GM18951 (cell line): Measurements from ENCODE around the gene CDK16.
"Not testable (repeated sequence)": the region's sequence is repeated elsewhere in the genome, so short reads cannot be mapped to it uniquely, and the experiment has no call there.

Experiments used
- POLR2A ChIP-seq: IDR thresholded peaks from 4 replicates; pipeline ENCODE4 v1.6.1; 2011; ENCODE audit warnings: mild to moderate bottlenecking; ENCODE audit not compliant: insufficient read length, insufficient read depth; ENCODE audit errors: extremely low read depth
- in situ Hi-C: fragments of 300-500 bp; cut with MboI; formaldehyde crosslinking; loops from one replicate; pipeline ENCODE4 v1.12.0; 2022; ENCODE audit warnings: low sequenced_read_pairs, mixed read lengths, inconsistent platforms; ENCODE audit not compliant: unreplicated experiment

CDK16 gene

DNA sequence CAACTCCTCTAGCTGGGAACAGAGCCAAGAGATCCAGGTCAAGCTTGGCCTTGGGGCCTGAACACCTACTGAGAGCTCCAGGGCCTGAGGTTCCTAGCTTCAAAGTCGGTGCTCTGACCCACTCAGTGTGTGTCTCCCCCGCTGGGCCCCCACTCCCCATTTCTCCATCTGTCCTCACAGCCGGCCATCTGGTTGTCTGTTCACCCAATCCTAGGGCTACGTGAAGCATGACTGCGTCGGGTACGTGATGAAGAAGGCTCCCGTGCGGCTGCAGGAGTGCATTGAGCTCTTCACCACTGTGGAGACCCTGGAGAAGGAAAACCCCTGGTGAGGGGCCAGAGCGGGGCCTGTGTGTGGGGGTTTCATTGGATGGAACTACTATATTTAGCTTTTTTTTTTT lies 26.7 kb downstream of the CDK16 start:
- in situ Hi-C loops: no loop called here
- no peak for TF ChIP-seq POLR2A

DNA sequence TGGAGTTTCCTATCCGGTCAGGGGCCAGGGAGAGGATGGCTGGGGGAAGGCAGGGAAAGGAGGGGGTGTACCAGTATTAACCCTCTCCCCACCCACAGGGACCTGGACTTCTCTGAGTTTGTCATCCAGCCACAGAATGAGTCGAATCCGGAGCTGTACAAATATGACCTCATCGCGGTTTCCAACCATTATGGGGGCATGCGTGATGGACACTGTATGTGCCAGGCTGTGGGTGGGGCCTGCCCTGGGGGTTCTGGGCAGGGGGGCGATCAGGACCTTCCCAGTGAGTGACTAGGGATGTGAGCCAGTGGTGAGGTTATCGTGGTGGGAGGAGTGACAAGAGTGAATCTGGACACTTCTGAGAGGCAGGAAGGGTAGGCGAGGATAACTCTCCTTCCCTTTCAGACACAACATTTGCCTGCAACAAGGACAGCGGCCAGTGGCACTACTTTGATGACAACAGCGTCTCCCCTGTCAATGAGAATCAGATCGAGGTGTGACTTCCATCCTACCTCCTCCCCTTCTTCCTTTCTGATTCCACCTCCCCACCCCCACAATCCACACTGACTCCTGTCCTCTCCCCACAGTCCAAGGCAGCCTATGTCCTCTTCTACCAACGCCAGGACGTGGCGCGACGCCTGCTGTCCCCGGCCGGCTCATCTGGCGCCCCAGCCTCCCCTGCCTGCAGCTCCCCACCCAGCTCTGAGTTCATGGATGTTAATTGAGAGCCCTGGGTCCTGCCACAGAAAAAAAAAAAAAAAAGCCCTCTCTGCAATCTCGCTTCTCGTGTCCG lies 28.9 kb downstream of the CDK16 start:
- no peak for TF ChIP-seq POLR2A
- in situ Hi-C loops: no loop called here

DNA sequence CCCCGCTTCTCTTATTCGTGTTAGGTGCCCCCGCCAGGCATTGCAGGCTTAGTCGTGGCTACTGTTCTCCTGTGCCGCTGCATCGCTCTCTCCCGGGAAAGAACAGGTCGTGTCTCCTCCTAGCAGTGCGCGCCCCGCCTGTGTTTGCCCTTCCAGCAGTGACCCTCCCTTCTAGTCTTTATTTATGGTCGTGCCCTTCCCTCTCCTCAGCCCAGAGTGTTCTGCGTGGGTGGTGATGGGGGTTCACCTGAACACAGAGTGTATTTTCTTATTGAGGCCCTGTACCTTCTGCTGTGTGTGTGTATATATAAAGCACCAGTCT lies 29.5 kb downstream of the CDK16 start:
- TF ChIP-seq POLR2A: no peak
- in situ Hi-C loops: no loop called here

DNA sequence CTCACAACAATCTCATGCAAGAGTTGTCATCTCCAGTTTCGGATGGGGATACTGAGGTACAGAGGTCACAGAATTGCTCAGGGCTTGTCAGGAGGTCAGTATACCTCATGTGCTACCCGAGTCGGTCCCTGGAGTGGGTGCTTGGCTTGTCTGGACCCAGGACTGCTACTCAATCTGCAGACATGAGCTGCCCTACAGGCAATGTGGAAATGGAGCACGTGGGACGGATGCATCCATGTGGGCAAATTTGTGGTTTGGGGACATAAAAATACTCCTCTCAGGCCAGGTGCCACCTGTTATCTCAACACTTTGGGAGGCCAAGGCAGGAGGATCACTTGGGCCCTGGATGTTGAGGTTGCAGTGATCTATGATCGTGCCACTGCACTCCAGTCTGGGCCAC lies 30.1 kb downstream of the CDK16 start:
- TF ChIP-seq POLR2A: no peak
- in situ Hi-C loops: no loop called here

DNA sequence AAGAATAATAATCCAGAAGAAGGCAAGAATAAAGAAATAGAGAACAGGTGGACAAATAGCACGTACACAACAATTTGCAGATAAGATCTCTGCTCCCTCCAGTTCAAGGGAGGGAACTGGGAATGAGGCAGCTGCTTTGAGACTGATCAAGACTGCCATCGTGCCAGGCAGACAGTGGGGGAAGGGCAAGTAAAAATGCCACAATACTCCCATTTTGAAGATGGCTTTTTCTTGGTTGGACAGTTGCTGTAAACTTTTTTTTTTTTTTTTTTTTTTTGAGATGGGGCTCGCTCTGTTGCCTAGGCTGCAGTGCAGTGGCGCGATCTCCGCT lies 31.5 kb downstream of the CDK16 start:
- in situ Hi-C loops: no loop called here
- TF ChIP-seq POLR2A: no peak

DNA sequence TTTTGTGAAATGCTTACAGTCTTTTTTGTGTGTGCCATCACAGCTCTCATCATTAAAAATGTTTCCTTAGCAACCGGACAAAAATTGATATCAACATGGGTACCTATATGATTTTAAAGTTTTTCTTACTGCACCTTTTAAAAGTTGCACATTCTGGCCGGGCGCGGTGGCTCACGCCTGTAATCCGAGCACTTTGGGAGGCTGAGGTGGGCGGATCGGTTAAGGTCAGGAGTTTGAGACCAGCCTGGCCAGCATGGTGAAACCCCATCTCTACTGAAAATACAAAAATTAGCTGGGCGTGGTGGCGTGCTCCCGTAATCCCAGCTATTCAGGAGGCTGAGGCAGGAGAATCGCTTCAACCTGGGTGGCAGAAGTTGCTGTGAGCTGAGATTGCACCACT lies 39.1 kb downstream of the CDK16 start:
- in situ Hi-C loops: not testable (repeated sequence)

DNA sequence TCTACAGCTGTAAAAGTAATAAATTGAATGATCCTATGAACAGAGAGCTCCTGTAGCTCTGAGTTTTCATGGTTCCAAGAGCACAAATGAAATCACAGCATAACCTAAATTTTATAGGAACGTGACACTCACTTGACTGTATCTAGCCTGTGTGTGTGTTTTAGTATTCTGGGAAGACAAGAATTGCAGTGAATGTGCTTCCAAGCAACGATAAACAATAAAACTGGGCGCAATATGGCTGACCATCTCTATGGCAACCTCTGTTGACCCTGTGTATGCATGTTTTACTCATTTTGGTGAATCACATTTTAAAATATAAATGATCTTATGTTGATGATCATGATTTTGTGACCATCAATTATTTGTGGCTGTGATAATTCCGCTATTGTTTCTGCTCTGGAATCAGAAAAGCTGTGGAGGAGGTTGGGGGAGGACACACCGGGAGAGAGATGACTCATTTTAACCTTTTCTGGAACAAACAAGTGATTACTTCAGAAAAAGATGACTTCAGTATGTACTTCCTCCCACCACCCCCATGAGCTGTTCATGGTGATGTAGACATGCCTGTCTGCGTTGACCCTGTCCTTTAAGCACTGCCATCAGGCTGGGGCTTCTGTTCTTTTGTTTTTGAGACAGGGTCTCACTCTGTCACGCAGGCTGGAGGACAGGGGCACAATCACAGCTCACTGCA lies 46.1 kb downstream of the CDK16 start:
- in situ Hi-C loops: no loop called here
- no peak for TF ChIP-seq POLR2A

DNA sequence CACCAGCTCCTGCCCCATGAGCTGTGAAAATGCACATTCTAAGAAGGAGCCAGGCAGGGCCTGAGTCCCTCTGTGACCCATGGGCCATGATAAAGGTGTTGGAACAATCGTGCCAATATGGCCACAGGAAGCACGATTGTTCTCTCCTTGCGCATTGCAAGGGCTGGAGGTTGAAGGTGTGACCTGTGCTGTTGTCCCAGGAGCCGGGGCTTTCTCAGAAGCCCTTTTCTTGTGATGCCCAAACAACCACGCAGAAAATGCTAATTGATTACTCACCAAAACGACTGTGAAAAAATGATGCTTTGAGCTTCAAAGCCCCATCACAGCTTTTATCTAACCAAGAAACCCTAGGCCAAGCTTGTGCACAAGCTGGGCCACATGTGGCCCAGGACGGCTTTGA lies 48.2 kb downstream of the CDK16 start:
- in situ Hi-C loops: no loop called here
- no peak for TF ChIP-seq POLR2A

DNA sequence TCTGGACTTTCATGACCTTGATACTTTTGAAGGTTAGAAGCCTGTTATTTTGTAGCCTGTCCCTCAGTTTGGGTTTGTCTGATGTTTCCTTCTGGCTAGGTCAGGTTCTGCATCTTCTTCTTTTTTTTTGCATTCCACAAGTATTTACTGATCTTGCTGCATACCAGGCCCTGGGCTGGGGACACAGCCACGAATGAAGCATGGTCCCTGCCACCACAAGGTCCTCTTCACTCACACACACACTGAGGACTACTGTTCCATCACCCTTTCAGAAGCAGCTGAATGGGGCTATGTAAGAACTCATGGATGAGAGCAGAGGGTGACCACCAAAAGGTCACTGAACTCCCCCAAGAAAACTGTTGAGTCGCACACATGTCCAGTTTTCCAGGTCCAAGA lies 53.5 kb downstream of the CDK16 start:
- no peak for TF ChIP-seq POLR2A

DNA sequence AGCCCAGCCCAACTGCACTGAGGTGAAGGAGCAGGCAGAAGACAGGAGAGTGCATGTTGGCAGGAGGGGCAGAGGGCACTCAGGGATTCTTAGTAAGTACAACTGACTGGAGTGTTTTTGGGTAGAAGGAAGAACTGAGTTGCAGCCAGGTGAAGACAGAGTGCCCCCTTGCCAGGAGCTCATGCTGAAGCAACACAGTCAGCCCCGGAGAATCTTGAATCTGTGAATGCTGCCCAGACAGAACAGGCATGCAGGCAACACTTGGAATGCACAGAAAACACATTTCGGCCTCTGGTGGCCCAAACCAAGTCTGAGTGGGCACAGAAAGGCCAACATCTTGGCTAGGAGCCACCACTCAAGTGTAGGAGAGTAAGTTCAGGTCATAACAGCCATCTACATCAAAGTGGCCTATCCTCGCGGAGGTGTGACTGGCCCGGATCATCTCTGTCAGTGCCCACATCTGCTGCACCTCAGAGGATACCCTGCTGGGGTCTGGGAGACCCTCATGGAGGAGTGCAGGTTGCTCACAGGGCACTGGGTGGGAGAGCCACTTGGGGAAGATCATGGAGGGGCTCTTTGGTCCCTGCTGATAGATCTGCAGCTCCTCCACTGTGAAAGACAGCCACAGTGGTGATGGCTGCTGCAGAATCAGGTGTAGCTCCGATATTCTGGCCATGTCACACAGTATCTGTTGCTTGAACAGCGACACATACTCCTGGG lies 54.7 kb downstream of the CDK16 start:
- in situ Hi-C loops: no loop called here
- no peak for TF ChIP-seq POLR2A

More for the DNA sequence above, 53.5 kb downstream of the CDK16 start:
- in situ Hi-C loops: no loop called here

DNA sequence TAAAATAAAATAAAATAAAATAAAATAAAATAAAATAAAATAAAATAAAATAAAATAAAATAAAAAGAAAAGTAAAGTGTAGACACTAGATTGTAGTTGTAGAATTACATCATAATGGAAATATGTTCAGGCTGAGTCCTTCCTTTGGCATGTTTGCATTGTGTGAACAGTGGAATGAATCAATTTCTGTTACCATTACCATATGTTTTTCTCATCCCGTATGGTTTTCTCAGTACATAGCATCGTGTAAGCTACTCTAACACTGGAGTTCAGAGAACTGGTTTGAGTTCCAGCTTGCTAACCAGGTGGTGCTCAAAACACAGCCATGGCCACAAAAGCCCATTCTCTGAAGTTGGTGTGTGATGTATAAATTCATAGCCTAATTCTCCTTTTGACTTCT lies 60.2 kb downstream of the CDK16 start:
- no peak for TF ChIP-seq POLR2A
- in situ Hi-C loops: no loop called here
